AG09319 (cell line): ENCODE results near the gene PRKAG2.

ENCODE experiments used
- DNase-seq: peaks from one replicate; pipeline ENCODE4 v3.0.0-alpha.2; 2010; ENCODE audit warnings: low read depth; ENCODE audit errors: extremely low read depth
- TF ChIP-seq, protein P1 (sequence below): IDR thresholded peaks from 2 replicates; pipeline ENCODE4 v1.5.1; 2011; ENCODE audit warnings: low read depth, mild to moderate bottlenecking, inconsistent platforms, low read length, moderate library complexity

Gene PRKAG2

DNA sequence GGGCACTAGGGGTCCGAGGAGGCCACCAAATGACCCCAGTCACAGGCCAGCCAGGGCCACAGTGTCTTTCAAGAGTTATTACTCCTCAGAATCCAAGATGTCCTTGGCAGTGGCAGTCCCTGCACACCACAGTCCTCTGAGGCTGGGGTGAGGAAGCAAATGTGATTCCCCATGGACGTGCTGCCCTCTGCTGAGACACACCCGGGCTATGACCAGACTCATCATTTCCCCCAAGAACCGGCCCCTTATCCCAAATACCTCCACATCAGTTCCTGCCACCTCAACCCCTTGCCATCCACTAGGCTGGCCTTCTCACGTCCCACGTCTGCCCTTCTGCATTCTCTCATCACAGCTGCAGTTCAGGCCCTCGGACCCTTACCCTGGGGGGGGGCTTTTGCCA is 5.0 kb downstream of the PRKAG2 start:
- DNase-seq: no peak
- TF ChIP-seq, protein P1, sequence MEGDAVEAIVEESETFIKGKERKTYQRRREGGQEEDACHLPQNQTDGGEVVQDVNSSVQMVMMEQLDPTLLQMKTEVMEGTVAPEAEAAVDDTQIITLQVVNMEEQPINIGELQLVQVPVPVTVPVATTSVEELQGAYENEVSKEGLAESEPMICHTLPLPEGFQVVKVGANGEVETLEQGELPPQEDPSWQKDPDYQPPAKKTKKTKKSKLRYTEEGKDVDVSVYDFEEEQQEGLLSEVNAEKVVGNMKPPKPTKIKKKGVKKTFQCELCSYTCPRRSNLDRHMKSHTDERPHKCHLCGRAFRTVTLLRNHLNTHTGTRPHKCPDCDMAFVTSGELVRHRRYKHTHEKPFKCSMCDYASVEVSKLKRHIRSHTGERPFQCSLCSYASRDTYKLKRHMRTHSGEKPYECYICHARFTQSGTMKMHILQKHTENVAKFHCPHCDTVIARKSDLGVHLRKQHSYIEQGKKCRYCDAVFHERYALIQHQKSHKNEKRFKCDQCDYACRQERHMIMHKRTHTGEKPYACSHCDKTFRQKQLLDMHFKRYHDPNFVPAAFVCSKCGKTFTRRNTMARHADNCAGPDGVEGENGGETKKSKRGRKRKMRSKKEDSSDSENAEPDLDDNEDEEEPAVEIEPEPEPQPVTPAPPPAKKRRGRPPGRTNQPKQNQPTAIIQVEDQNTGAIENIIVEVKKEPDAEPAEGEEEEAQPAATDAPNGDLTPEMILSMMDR: no peak

DNA sequence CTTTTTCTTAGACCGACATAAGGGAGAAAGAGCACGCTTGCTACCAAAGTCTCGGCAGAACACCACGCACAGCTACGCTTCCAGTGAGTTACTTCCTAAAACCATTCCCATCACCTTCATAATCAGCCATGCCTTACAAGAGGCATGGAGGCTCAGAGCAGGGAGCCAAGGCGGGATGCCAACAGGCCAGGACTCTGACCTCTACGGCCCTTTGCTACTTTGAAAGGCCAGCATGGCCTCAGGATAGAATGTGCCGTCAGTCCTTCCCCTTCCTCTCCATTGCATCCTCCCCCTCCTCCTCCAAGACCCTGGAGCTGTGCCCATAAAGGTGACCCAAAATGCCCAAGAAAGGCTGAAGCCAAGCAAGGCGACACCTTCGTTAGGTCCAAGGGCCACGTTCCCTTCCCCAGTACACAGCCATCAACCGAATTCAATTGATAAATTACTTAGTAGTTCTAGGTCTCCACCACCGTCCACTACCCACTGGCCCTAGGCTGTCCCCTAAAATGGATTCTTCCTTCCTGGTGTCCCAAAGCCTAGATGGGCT is 5.7 kb downstream of the PRKAG2 start:
- no peak for DNase-seq
- TF ChIP-seq, protein P1: no peak

DNA sequence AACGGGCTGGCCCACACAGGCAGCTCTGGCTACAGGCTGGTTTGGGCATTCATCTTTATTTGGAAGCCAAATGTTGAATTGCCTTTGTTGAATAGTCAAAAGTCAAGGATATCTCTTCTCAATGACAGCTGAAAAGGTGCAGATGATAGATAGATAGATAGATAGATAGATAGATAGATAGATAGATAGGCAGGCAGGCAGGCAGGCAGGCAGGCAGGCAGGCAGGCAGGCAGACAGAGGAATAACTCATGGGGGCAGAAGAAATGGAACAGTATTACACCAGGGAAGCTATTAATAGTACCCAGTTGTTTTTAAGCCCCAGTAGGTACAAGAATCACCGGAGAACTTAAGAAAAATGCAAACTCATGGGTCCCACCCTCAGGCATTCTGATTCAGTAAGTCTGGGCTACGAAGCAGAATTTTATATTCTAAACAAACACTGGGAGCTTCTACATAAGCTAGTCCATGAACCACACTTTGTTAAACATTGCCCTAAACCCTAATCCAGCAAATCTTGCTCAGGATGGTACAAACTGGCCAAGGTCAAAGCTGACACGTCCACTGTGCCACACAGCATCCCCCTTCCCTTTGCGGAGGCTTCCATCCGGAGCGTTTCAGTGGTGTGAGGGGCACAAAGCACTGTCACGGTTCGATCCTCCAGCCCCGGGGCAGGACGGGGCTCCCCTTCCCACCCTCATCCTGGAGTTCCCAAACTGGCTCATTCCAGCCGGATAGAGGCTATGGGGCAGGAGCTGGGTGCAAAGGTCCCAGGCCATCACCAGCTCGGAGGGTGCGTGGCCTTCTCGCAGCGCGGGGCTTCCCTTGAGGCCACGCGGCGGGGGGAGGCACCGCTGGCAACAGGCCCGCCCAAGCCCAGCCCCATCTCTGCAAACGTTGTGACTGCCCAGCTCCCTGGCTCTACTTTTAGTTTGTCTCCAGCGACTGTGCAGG is 6.7 kb downstream of the PRKAG2 start:
- TF ChIP-seq, protein P1: no peak
- no peak for DNase-seq

DNA sequence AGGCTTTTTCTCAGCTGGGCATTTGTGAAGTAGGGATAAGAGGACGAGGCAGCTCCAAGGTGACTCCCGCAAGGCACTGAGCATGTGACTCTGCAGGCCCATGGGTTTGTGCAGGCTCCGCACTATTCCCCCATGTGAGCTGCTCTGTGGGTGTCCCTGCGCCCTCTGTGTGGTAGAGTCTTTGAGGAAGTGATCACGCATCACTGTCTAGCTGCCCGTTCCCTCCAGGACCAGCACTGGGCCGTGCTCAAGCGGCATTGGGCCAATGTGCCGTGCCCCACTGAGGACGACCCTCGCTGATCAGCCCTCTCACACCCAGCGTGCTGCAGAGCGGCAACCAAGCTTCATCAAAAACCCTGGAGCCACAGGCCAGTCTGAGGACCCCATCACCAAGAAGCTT is 7.5 kb downstream of the PRKAG2 start:
- no peak for DNase-seq
- TF ChIP-seq, protein P1: no peak

- DNase-seq: no peak
- TF ChIP-seq, protein P1: no peak
These were observed 7.8 kb downstream of the PRKAG2 start for GRCh38 chr7:151869109-151869428.

DNA sequence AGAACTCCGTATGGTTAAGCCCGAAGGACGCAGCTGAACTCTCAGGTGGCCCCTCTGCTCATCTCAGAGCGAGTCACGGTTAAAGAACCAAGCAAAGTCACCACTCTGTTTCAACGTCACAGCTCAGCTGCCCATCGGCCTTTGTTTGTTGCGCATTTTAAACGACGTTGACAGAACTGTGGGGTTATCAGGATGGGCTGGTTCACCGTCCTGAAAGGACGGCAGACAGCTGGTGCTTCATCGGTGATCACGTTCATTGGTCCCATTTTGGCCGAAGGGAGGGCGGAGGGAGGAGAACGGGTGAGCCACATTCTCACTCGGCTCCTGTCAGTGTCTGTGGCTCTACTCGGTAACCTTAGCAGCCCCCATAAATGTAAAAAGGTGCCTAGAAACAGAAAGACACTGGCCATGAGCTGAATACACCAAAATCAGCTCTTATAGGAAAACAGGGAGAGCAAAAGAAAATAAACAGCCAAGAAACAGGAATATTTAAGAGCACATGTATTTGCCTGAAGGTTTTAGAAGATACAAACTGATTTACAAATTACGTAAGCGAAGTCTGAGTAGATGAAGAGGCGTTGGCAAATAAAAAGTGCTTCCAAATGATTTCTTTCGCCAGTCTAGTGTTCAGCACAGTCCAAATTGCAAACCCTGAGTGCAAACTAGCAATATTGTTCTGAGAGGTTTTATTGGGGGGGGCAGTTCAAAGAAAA is 8.4 kb downstream of the PRKAG2 start:
- TF ChIP-seq, protein P1: no peak
- DNase-seq: no peak

DNA sequence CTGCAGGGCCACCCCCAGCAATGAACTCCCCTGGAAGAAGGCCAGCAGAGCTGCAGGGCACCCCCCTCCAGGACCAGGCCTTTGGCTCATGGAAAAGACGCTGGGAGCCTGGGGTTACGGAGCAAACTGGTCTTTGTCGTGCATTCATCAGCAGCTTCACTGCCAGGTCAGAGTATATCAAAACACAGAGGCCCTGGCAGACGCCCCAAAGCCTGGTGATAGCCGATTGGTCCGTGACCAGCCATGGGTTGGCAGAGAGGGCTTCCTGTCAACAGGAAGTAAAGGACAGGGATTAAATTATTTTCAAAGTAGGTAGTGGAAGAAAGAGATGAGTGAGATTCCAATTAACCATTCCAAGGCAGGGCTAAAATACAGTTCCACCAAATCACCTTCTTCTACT is 9.0 kb downstream of the PRKAG2 start:
- TF ChIP-seq, protein P1: no peak
- DNase-seq: no peak
